Activated T-helper 1 cell treated with Interleukin-2 at 50 U/mL for 16 hours (primary cell): Measurements from ENCODE around the gene MYO1C.
A peak's percentile ranks its signal among the peaks of the same experiment; 100 is the strongest.
"Not testable (repeated sequence)": the region's sequence is repeated elsewhere in the genome, so short reads cannot be mapped to it uniquely, and the experiment has no call there.

Source experiments
- DNase-seq: peaks from one replicate; pipeline ENCODE4 v3.0.0-alpha.2; 2020; ENCODE audit warnings: low read depth

Gene MYO1C

GRCh38 chr17:1492249-1493206 is at the start of gene MYO1C:
MYO1C (minus strand) TSS chr17:1492686; CDS start chr17:1492487, 199 bp downstream.
- DNase-seq: no peak

DNA sequence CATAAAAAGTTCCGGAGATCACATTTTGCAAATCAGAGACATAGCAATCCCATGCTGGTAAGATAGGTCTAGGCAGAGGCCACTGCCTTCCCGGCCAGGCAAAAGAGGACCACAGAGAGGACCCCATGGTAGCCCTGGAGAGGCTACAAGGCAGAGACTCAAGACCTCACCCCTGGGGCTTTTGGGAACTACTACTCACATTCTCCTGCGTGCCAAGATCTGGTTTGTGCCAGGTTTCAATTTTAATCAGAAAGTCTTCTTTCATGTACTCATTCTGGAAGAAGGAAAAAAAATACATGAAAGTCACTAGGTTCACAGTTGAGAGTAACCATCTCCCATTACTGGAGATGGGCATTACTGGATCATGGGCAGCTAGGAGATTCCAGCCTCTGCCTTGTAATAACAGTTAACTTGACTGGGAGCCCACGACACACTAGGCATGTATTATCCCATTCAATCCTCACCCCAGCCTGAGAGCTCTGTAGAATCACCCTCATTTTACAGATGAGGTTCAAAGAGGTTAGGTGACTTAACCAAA is 49.0 kb upstream of the MYO1C start:
- DNase-seq: no peak

GRCh38 chr17:1539811-1540210 is 47.3 kb upstream of the MYO1C start:
- DNase-seq: no peak

GRCh38 chr17:1535737-1536136 is 43.3 kb upstream of the MYO1C start:
- no peak for DNase-seq

DNA sequence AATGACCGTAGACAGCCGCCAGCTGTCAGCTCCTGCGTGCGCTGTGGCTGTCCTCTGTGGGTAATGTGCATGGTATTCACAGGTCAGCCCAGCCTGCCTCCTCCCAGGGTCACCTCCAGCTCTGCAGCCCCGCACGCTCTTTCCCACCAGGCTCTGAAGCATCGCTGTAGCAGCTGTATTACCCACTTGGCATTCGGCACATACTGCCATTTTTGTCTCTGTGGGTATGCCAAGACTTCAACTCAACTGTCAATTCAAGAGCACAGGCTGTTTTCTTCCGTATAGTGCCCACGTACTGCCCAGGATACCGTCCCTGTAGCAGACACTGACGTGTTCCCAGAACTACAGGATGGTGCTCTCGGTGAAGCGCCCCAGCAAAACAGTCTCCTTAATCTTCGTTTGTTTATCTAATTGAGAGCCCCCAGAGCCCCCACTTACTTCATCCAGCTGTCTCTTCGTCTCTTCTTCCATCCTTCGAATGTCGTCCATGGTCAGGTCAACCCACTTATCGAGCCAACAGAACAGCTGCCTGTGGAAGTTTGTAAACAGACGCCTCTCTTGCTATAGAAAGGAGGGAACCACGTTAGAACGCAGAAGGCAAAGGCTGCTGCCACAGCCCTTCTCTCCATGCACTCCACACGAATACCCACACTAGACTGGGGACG is 41.3 kb upstream of the MYO1C start:
- DNase-seq: no peak

DNA sequence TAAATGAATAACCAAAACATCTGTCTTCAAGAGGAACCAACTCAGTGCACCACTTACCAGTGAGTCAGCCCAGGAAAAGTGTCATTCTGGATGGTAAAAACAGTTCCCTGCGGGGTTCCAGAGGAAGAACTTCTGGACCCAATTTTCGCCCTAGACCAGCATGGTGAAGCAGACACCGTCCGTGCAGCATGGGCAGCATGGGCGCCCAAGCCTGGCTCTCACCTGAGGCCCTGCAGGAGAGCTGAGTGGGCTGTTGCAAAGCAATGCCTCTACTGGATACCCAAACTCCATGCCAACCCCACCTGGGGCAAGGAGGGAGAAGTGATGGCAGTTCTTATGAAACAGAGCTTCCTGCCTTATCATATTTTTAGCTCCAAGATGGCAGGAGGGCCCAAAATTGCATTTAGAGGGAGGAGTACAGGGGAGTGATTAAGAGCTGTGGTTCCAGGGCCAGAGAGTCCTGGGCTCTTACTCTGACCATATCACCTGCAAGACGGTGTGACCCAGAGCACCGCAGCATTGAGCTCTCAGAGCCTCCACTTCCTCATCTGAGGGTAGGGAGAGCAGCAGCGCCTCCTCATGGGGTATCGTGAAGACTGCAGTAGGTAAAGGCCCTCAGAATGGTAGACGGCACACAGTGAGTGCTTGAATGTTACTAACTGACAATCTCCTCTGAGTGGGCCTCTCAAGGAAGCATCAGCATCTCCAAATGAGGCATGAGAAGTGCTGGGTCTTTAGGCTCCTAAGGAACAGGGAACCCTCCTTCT is 40.5 kb upstream of the MYO1C start:
- DNase-seq: peak; percentile 7

DNA sequence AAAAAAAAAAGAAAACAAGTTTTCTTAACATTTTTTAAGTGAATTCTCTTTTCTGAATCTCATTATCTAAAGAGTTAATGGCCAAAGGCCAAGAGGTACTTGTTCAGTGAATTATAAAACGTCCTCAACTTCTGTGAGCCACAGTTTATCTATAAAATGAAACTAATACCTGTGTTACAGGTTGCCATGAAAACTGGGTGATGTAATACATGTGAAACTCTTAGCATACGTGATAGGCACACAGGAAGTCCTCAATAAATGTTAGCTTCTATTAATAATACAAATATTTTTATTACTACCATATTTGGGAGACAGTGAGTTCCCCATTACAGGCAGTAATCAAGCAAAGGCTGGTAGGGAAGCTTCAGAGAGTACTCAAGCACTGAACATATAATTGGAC is 37.4 kb upstream of the MYO1C start:
- DNase-seq: no peak

- DNase-seq: not testable (repeated sequence)
Observed at GRCh38 chr17:1526876-1527275, 34.4 kb upstream of the MYO1C start.

GRCh38 chr17:1522626-1523025 is 30.1 kb upstream of the MYO1C start:
- DNase-seq: no peak

DNA sequence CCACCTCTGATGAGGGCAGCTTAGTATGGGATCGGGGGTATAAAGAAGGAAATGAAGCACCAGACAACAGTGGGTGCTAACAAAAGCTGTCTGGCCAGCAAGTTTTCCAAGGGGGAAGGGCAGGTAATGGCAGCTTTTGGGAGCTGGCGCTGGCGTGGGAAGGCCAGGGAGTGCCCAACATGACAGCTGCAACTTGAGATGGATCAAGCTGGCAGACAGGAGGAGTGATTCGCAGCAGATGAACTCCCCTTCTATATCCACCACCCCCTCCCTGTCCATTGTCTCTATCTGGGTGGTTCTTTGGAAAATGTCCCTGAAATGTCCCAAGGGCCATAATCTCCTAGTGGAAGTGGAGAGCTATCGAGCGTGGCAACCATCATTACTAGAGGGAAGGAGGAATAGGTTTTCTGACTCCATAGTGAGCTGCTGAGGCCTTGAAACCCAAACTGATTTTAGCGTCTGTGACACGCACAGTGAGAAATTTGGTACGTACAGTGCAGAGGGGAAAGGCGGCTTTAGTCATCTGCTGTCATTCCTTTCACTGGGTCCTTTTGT is 28.7 kb upstream of the MYO1C start:
- DNase-seq: no peak

GRCh38 chr17:1519678-1520077 is 27.2 kb upstream of the MYO1C start:
- no peak for DNase-seq

DNA sequence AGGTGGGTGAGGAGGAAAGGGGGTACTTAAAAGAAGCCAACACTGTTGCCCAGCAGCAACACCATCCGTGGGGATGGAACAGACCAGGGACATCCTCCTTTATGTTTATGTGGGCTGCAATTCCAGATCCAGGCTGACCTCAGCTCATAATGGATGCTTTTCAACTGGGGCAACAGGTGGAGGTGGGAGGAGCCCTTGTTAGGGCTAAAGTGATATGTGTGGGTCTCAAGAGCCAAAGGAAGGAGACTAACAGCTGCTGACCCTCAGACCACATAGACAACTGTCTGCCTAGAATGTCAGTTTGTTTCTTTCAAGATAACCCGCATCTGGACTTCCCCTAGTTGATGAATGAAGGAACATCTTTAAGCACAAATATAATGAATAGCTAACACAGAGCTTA is 25.9 kb upstream of the MYO1C start:
- DNase-seq: no peak

DNA sequence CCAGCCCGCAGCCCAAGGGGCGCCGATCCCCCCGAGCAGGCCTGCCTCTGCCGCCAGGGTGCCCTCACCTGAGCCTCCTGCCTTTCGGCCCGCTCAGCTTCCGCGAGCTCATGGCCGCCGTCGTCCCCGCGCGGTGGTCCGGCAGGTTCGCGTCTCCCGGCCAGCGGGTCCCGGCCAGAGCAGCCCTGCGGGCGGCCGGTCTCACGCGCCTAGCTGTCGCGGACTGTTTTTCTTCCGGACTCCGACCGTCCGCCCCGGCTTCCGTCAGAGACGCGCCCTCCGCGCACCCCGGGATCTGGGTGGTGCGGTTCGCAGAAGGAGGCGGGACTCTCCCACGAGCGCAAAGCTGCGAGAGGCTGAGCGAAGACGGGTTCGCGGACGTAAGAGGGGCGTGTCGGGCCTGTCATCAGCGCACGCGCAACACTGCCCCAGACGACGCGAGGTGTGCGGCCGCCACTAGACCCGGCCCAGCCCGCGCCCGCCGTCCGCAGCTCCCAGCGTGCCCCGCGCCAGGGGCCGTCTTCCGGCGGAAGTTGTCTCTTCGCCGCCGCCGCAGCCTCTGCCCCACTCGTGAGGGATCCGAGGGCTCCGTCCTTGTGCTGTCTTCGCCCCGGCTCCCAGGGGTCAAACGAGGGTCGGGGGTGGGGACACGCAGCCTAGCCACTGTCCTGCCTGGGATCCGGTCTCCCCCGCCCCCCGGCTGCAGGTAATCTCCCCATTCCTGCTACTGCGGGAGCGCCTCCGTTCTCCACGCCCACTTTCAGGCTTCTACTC is 24.1 kb upstream of the MYO1C start, which contains the start of gene INPP5K:
Gene INPP5K (minus strand): TSS at position 225 of the 774 bp plus-strand sequence. CDS start 113 bp downstream, at position 112.
- peak; percentile 98 for DNase-seq

DNA sequence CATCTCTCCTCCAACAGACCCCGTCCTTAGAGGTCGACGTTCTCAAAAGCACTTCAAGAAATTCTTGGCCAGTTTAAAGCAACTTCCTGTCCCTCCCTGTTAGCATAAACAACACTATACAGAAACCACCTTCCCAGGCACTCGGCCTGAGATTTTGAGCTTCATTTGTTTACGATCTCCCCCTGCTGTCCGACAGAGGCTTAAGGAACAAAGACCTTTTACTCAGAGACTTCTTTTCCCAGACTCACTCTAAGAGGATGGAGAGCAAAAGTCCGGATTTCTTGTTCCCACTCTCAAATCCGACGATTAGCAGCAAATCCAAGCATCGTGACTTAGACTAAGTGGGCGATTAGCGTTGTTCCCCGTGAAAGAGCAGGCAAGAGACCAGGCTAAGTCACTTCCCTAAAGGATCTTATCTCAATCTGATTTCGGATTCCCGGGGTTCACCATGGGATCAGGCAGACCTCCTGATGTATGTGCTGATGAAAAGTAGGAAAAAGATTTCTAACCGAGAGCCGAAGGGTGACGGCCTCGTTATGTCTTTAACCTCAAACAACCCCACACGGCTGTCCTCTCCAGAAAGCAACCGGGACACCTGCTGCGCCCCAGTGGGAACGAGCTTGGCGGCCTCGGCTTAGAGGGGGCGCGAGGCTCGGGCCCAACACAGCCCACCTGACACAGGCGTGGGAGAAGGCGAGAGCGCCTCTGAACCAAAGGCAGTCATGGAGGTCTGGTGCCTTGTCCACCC is 23.3 kb upstream of the MYO1C start:
- DNase-seq: peak; percentile 41

DNA sequence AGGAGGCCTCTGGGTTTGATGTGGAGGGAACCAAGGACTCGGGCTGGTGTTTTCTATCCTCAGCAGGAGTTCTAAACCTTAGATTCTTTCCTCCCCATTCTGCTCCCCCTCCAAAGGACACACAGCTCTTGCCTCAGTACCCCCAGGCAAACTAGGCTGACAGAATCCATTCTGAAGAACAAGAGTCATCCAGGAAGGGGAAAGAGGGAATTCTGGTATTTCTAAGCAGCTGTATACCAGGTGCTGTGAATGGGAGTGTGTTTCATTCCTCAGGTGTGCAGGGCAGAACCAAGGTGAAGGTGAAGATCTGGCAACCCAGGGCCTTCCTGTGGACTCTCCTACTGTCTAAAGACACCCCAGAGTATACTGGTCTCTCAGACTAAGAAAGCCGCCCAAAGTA is 19.9 kb upstream of the MYO1C start:
- DNase-seq: no peak

DNA sequence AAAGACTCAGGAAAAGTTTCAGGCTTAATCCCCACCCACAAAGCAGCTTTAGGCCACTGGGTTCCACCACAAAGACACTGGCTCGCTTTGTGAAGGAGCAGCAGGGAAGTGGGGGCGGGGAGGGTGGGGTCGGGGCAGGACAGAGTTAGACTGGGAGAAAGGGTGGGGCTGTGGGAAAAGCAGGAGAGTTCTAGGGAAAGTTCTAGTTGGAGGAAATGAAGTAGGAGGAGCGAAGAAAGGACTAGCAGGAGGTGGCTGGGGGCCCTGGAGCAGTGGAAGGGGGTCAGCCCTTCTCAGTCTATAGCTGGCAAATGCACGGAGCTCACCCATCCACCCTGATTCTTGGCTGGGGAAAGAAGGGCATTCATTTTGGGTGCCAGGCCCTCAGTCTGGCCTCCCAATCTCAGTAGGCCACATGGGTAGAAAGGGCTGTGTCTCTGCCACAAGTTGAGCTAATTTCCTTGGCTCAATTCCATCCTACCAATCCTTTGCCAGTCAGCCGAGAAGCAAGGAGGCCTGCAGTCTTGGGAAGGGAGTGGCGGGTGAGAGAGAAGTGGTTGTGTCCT is 19.4 kb upstream of the MYO1C start:
- DNase-seq: no peak

DNA sequence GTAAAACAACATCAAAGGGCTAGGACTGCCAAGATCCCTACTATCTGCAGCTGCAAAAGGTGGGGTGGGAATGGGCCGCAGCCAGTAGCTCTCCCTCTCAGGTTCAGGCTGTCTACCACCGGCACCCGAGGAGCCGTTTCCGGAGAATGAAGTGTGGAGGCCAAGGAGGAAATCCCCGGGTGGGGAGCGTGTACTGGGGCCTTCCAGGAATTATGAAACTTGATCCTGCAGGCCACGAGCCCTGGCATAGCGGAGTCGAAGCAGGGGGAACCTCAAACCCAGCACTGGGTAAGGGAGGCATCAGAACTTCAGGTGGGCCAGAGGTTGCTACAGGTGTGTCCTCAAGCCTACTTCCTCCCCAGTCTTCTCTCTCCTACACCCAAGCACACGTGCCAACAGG is 18.8 kb upstream of the MYO1C start:
- no peak for DNase-seq

DNA sequence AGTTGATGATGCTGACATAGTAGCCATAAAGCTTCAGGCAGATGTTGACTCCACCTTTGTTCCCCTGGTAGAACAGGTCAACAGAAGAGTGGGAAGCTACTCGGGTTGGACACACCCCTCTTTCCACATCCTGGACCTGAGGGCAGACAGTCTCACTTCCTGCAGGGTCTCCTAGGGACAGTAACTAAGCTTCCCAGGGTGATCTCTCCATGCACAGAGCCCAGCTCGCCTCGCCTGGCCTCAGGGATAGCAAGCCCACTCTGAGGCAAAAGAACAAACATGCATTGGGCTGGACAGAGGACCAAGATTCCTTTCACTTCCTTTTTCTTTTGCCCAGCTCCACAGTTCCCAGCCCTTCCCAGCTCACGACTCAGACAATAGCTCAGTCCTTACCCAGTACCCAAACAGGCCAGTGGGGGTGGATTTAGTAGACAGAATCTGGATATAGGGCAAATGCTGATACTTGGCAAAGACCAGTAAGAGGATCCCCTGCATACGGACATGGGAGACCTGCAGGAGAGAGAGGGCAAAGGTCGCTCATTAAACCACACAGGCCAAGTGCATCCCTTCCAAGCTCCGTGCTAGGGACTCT is 16.9 kb upstream of the MYO1C start:
- no peak for DNase-seq

DNA sequence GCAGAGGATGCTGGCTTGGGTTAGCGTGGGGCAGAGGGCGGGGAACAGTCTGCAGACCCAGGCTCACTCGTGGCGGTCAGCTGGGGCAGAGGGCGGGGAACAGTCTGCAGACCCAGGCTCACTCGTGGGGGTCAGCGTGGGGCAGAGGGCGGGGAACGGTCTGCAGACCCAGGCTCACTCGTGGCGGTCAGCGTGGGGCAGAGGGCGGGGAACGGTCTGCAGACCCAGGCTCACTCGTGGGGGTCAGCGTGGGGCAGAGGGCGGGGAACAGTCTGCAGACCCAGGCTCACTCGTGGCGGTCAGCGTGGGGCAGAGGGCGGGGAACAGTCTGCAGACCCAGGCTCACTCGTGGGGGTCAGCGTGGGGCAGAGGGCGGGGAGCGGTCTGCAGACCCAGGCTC is 16.2 kb upstream of the MYO1C start:
- not testable (repeated sequence) for DNase-seq
